A549 treated with ZK216348 at 1 μM for 4 hours (cell line): ENCODE results near the gene NR1H3. TPM values are rescaled to one million over a fixed set of nuclear protein-coding genes. Genes with fewer than 3 reads are reported as not detected.

ENCODE experiments used
- total RNA-seq: library from RNA; stranded (reverse); fragments of 200-300 nt; extraction: Qiagen RNA extraction; gene quantifications from 5 replicates; pipeline ENCODE4 v1.2.3, GENCODE V29; 2022; ENCODE audit warnings: low read depth

The NR1H3 gene
- total RNA-seq: 7.6 to 15.6 TPM (median 11.9 TPM) in 5 replicates

DNA sequence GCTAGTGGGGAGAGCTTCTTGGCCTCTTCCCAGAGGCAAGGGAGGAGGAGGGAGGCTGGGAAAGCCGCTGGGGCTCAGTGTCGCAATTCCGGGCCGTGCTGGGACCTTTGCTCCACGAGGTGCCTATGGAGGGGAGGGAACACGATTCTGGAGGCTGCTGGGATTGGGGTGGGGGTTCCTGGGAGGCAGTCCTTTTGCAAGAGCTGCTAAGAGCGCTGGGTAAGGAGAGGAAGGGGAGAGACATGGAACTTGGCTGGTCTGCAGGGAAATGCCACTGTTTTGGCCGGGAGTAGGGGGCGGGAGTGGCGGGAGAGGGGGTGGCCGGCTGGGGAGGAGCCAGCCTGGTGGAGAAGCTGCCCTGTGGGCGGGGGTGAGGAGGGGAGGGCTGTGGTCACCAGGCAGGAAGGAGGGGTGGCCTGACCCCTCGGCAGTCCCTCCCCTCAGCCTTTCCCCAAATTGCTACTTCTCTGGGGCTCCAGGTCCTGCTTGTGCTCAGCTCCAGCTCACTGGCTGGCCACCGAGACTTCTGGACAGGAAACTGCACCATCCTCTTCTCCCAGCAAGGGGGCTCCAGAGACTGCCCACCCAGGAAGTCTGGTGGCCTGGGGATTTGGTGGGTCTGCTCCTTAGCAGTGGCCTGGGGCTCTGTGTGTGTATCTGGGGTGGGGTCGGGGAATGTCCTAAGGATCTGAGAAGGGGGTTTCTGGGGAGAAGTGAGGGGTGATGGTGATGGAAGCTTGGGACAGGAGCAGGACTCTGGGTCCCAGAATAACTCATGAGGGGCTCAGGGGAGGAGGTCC lies at the start of gene NR1H3:
Gene NR1H3, plus strand, starts transcription at position 480 of the 800 bp plus-strand sequence. CDS start 1,221 bp downstream, outside the sequence.

DNA sequence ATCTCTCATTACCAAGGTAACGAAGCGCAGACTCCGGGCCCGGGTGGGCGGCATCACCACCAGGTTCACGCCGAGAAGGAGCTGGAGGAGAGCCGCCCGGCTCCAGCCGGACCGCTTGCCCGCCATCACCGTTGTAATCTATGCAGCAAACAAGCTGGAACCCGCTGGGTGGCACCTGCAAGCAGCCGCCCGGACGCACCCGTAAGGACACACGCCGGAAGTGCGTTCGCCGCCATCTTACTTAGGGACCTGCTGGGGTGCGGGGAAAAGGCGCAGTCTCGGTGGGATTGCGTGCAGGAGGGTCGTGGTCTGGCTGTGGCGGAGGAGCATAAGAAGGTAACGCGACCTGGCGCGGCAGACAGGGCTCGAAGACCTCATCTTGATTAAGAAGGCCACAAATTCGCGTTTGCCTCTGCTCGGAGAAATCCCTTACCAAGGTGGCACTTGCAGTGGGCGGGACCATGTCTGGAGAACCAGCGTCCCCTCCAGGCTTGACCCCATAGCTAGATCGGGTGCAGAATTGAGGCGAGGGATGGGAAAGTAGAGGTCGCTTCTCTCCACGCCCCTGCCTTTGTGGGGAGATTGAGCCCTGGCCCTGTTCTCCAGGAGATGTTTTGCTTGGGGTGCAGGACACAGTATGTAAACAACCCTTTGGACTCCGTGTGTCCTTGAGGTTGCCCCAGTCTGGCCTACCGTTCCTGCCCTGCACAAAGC lies 9.0 kb upstream of the NR1H3 start, which contains the start of gene ACP2:
Gene ACP2, minus strand, starts transcription at position 151 of the 714 bp plus-strand sequence. Its CDS starts 25 bp downstream, at position 126.

DNA sequence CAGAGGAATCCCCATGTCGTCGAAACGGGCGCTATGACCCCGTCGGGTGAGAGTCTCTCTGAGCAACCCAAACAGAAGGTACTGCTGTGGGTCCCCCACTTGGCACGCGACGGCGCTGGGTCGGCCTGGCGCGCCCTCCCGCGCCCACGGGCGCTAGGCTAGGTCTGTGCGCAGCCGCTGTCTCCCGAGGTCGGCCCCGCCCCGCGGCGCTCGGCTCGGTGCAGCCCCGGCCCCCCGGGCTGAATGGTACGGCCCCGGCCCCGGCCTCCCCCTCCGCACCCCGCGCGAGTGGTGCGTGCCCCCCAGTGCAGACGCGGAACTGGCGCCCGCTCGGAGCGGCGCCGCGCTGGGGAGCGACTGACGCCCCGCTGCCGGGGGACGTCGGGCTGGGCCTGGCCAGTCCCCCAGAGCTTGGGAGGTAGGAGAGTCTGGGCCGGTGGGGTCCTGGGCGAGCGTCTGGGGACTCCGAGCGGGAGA lies 12.1 kb downstream of the NR1H3 start, which contains the start of gene MADD:
Gene MADD, plus strand, starts transcription at position 305 of the 477 bp plus-strand sequence.

Other genes starting within 250 kb of the NR1H3 start
- gene ARFGAP2, start 81.1 kb upstream of the NR1H3 start, total RNA-seq: 26.0 to 40.5 TPM (median 32.5 TPM) in 5 replicates
- gene PACSIN3, start 71.6 kb upstream of the NR1H3 start, total RNA-seq: 22.2 to 35.1 TPM (median 32.1 TPM) in 5 replicates
- gene DDB2, start 43.0 kb upstream of the NR1H3 start, total RNA-seq: 78.1 to 95.2 TPM (median 88.8 TPM) in 5 replicates
- gene ACP2, start 9.2 kb upstream of the NR1H3 start, total RNA-seq: 20.6 to 24.7 TPM (median 21.7 TPM) in 5 replicates
- gene MADD, start 12.1 kb downstream of the NR1H3 start, total RNA-seq: 21.1 to 23.7 TPM (median 23.0 TPM) in 5 replicates
- gene MYBPC3, start 94.7 kb downstream of the NR1H3 start, total RNA-seq: 0.06 to 0.09 TPM (median 0.07 TPM) in 5 replicates
- 0.32 TPM in 1 of 5 replicates, not detected in the others for gene SPI1, start 120.6 kb downstream of the NR1H3 start, total RNA-seq
- 25.8 to 59.6 TPM (median 49.6 TPM) in 5 replicates for gene SLC39A13, start 150.6 kb downstream of the NR1H3 start, total RNA-seq
- 186 to 247 TPM (median 201 TPM) in 5 replicates for gene PSMC3, start 168.4 kb downstream of the NR1H3 start, total RNA-seq
- gene RAPSN, start 191.1 kb downstream of the NR1H3 start, total RNA-seq: 0.46 TPM in 1 of 5 replicates, not detected in the others